ENCODE data around the gene BEGAIN.

BEGAIN gene

GRCh38 chr14:100549834-100550625 is 37.2 kb downstream of the BEGAIN start:
- no peak for DNase-seq (ENCODE audit: low read depth)

GRCh38 chr14:100548939-100549338 is 38.3 kb downstream of the BEGAIN start:
- no peak for DNase-seq (ENCODE audit: low read depth)

- DNase-seq (ENCODE audit: low read depth) = no peak
These were observed 38.9 kb downstream of the BEGAIN start for GRCh38 chr14:100548295-100548655.

GRCh38 chr14:100547633-100548294 is 39.5 kb downstream of the BEGAIN start:
- DNase-seq (ENCODE audit: low read depth) = peak; percentile 66

- no peak for DNase-seq (ENCODE audit: low read depth)
These were observed 41.2 kb downstream of the BEGAIN start for GRCh38 chr14:100546051-100546443.

GRCh38 chr14:100545359-100545758 is 41.9 kb downstream of the BEGAIN start:
- DNase-seq (ENCODE audit: low read depth) = no peak

- DNase-seq (ENCODE audit: low read depth) = no peak
These were observed 42.6 kb downstream of the BEGAIN start for GRCh38 chr14:100544506-100545141.

- no peak for DNase-seq (ENCODE audit: low read depth)
These were observed 43.5 kb downstream of the BEGAIN start for GRCh38 chr14:100543471-100544455.

- DNase-seq (ENCODE audit: low read depth) = no peak
These were observed 44.5 kb downstream of the BEGAIN start for GRCh38 chr14:100542619-100543205.

- DNase-seq (ENCODE audit: low read depth) = no peak
These were observed 45.3 kb downstream of the BEGAIN start for GRCh38 chr14:100541621-100542560.

GRCh38 chr14:100540926-100541620 is 46.1 kb downstream of the BEGAIN start:
- no peak for DNase-seq (ENCODE audit: low read depth)

GRCh38 chr14:100540141-100540925 is 46.9 kb downstream of the BEGAIN start:
- DNase-seq (ENCODE audit: low read depth) = no peak

- no peak for DNase-seq (ENCODE audit: low read depth)
These were observed 47.5 kb downstream of the BEGAIN start for GRCh38 chr14:100539766-100540140.

GRCh38 chr14:100539003-100539660 is 48.1 kb downstream of the BEGAIN start:
- no peak for DNase-seq (ENCODE audit: low read depth)

GRCh38 chr14:100538351-100539002 is 48.7 kb downstream of the BEGAIN start:
- no peak for DNase-seq (ENCODE audit: low read depth)

- DNase-seq (ENCODE audit: low read depth) = no peak
These were observed 49.5 kb downstream of the BEGAIN start for GRCh38 chr14:100537446-100538350.

Data from GM04504 (cell line).